Heart left ventricle (tissue), 13 donors: ENCODE data around the gene PARP6.

Experiments
- CTCF ChIP-seq, 12 donors: fragments of 200-600 bp; sonication (generic) in 4 of 12; IDR thresholded peaks; one replicate each; pipeline versions ENCODE4 v1.5.0 to v1.8.0; 2018 to 2022; ENCODE audit warnings: antibody characterized with exemption in 12 of 12, mild to moderate bottlenecking in 5 of 12
- POLR2A ChIP-seq, 2 donors: fragments of 450-650 bp; IDR thresholded peaks; one replicate each; pipeline ENCODE4 v1.6.1; 2017; ENCODE audit warnings: antibody characterized with exemption in 2 of 2, mild to moderate bottlenecking in 2 of 2, moderate library complexity in 2 of 2
- donor health status: ischemic (EF 13 %, LVEDD 7.1; RV severe dilation, severe dysfunction).
- donor health status: DM: no; HTN: yes; CAD: no.
- donor health status: DM: no; HTN: no; CAD: no.
- donor health status: ischemic (EF 25% LVEDD 6.9; RV normal size, moderate dysfunction).
- donor health status: ischemic (EF 25% LVEDD 5.7; RV mildly dilated, moderate dysfunction).
- donor health status: ischemic (EF 35%, LVEDD 5.7; RV mildly dilated, moderate dysfunction).
- donor health status: nonischemic (EF 11% LVEDD 7.7; RV severe dilation, severe dysfunction).
- donor health status: DM: yes; HTN: yes; CAD: no.
- donor health status: PGD.
- donor health status: ischemic (EF 29% LVEDD 5.4; RV normal size, mild dysfunction).
- donor health status: nonischemic (EF 23%, LVEDD 6.1; RV moderate dilation, normal function).

GRCh38 chr15:72319360-72319984 lies 47.1 kb upstream of the PARP6 start:
- TF ChIP-seq CTCF (IDR thresholded peaks at IDR 0.05) (no peak), POLR2A (IDR thresholded peaks at IDR 0.05) (no peak)
